GM12865 (cell line): ENCODE results near the gene GALNT9.

Experiments
- DNase-seq: peaks from one replicate; pipeline ENCODE4 v3.0.0; 2010; ENCODE audit warnings: low read depth
- H3K4me3 ChIP-seq: 2 replicates; pipeline ENCODE4 v1.5.1; 2011; ENCODE audit warnings: mild to moderate bottlenecking, low read depth, low read length, control low read depth
- CTCF ChIP-seq: IDR thresholded peaks from 2 replicates; pipeline ENCODE4 v1.5.1; 2011; ENCODE audit warnings: low read length, control low read depth, low read depth, inconsistent platforms; ENCODE audit not compliant: insufficient read depth; ENCODE audit errors: missing control alignments

The GALNT9 gene

GRCh38 chr12:132162508-132163031 lies 166.8 kb downstream of the GALNT9 start:
- DNase-seq: no peak
- no peak overlapping the region for H3K4me3 ChIP-seq
- no peak for TF ChIP-seq CTCF

- TF ChIP-seq CTCF: no peak
- no peak overlapping the region for H3K4me3 ChIP-seq
- DNase-seq: no peak
Observed at GRCh38 chr12:132161796-132162507, 167.4 kb downstream of the GALNT9 start.

DNA sequence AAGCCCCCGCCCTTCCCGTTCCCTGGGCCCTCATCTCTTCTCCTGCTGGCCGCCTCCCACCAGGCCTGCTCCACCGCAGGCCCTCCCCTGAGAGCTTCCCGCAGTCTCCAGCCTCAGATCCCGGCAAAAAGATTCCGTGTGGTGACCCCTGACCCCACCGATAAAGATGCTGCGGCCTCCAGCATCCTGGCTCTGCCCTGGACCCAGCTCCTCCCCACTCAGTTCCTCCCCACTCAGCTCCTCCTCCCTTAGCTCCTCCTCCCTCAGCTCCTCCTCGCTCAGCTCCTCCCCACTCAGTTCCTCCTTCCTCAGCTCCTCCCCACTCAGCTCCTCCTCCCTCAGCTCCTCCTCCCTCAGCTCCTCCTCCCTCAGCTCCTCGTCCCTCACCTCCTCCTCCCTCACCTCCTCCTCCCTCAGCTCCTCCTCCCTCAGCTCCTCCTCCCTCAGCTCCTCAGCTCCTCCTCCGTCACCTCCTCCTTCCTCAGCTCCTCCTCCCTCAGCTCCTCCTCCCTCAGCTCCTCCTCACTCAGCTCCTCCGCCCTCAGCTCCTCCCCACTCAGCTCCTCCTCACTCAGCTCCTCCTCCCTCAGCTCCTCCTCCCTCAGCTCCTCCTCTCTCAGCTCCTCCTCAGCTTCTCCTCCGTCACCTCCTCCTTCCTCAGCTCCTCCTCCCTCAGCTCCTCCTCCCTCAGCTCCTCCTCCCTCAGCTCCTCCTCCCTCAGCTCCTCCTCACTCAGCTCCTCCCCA lies 168.2 kb downstream of the GALNT9 start:
- TF ChIP-seq CTCF: no peak
- no peak for DNase-seq
- no peak overlapping the region for H3K4me3 ChIP-seq

- H3K4me3 ChIP-seq: no peak overlapping the region
- TF ChIP-seq CTCF: no peak
- no peak for DNase-seq
Observed at GRCh38 chr12:132160601-132161035, 168.8 kb downstream of the GALNT9 start.

- H3K4me3 ChIP-seq: no peak overlapping the region
- no peak for DNase-seq
- no peak for TF ChIP-seq CTCF
Observed at GRCh38 chr12:132160016-132160415, 169.4 kb downstream of the GALNT9 start.

DNA sequence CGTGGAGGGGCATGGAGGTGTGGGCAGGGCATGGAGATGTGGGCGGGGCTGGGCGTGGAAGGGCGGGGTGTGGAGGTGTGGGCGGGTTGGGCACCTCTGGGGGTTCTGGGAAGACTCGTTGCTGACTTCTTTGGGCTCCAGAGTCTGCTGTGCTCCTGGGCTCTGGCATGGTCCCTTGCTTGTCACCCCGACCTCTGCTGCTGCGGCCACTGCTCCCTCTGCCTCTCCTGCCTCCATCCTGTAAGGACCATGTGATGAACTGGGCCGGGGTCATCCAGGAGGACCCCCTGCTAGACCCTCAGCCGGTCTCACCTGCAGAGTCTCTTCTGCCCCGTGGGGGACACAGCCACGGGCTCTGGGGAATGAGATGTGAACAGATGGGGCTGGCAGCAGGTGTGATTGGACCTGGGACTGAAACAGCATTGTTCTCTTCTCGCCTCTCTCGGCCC lies 169.8 kb downstream of the GALNT9 start:
- H3K4me3 ChIP-seq: no peak overlapping the region
- no peak for DNase-seq
- no peak for TF ChIP-seq CTCF
